RWPE1 (cell line): Measurements from ENCODE around the gene THSD4.

Source experiments
- CTCF ChIA-PET: fragments of 350-600 bp; sonication (Branson Sonifier 250); formaldehyde crosslinking; extraction: SDS; loops from one replicate; lab custom pipeline; 2021; lab: Yijun Ruan, JAX
- POLR2A ChIA-PET: fragments of 400-600 bp; formaldehyde crosslinking; extraction: SDS; loops from one replicate; lab custom pipeline; 2020; ENCODE audit warnings: antibody characterized with exemption; ENCODE audit not compliant: low non-redundant PET; lab: Yijun Ruan, JAX
- DNase-seq: peaks from one replicate; pipeline ENCODE4 v3.0.0; 2012; ENCODE audit warnings: low spot score
- H3K27ac ChIP-seq: fragments of 450-650 bp; 2 replicates; pipeline ENCODE4 v1.5.1; 2017
- CTCF ChIP-seq: fragments of 450-650 bp; conservative IDR thresholded peaks from 2 replicates; pipeline ENCODE4 v1.5.1; 2017; ENCODE audit warnings: low read depth, mild to moderate bottlenecking

Gene THSD4

GRCh38 chr15:71634820-71635560, 519.7 kb downstream of the THSD4 start:
- no peak for DNase-seq
- ChIA-PET POLR2A (no interaction called here), CTCF (interaction anchor here (0.5 to 0.6 kb wide), 2 partner anchors 9 to 187 kb away, joined by 3 to 7 read pairs; no protein-coding TSS in a partner anchor)
- no peak for TF ChIP-seq CTCF
- no peak overlapping the region for H3K27ac ChIP-seq

GRCh38 chr15:71635735-71636134, 520.5 kb downstream of the THSD4 start:
- CTCF ChIA-PET, result interaction anchor here (0.6 kb wide), 1 partner anchor 9 kb away, joined by 3 read pairs; no protein-coding TSS in a partner anchor
- no peak for DNase-seq
- no peak overlapping the region for H3K27ac ChIP-seq
- no peak for TF ChIP-seq CTCF
- POLR2A ChIA-PET, result no interaction called here

GRCh38 chr15:71638876-71639275, 523.6 kb downstream of the THSD4 start:
- no peak for DNase-seq
- TF ChIP-seq CTCF, result no peak
- H3K27ac ChIP-seq, result no peak overlapping the region
- CTCF ChIA-PET, result no interaction called here
- POLR2A ChIA-PET, result no interaction called here

- ChIA-PET POLR2A (interaction anchor here (0.6 kb wide), 1 partner anchor 24 kb away, joined by 3 read pairs; no protein-coding TSS in a partner anchor), CTCF (interaction anchor here (0.6 kb wide), 1 partner anchor 273 kb away, joined by 3 read pairs; no protein-coding TSS in a partner anchor)
- no peak for DNase-seq
- no peak overlapping the region for H3K27ac ChIP-seq
- TF ChIP-seq CTCF, result no peak
Measured at GRCh38 chr15:71639471-71639870, 524.2 kb downstream of the THSD4 start.

- TF ChIP-seq CTCF, result no peak
- H3K27ac ChIP-seq, result no peak overlapping the region
- DNase-seq, result no peak
- CTCF ChIA-PET, result interaction anchor here (0.6 to 1.2 kb wide), 4 partner anchors 8 to 543 kb away, joined by 3 to 6 read pairs (median 3); no protein-coding TSS in a partner anchor
- POLR2A ChIA-PET, result no interaction called here
Measured at GRCh38 chr15:71643918-71644317, 528.6 kb downstream of the THSD4 start.

GRCh38 chr15:71646767-71647486, 531.7 kb downstream of the THSD4 start:
- POLR2A ChIA-PET, result no interaction called here
- CTCF ChIA-PET, result interaction anchor here (0.5 kb wide), 1 partner anchor 64 kb away, joined by 3 read pairs; no protein-coding TSS in a partner anchor
- H3K27ac ChIP-seq, result no peak overlapping the region
- no peak for TF ChIP-seq CTCF
- DNase-seq, result no peak
